IMR-90 (cell line): ENCODE measurements around the gene MYO1D. TPM values are rescaled to one million over a fixed set of nuclear protein-coding genes. Genes with fewer than 3 reads are reported as not detected.

Experiments
- ATAC-seq: fragments of 200-7000 bp; cut with Tn5 transposase; 2 replicates; pipeline ENCODE4 v1.9.1; 2020; ENCODE audit warnings: low read depth, mild to moderate bottlenecking, moderate library complexity
- BruUV-seq: library from RNA; stranded (reverse); fragments of 400-500 nt; replicated peaks from 2 replicates; lab custom pipeline; 2021; lab: Mats Ljungman, UMichigan
- CTCF ChIA-PET: fragments of 300-600 bp; formaldehyde crosslinking; extraction: SDS; loops from one replicate; lab custom pipeline; 2021; ENCODE audit warnings: antibody characterized with exemption; lab: Yijun Ruan, JAX
- POLR2A ChIA-PET: fragments of 300-600 bp; sonication (Branson Sonifier 250); formaldehyde crosslinking; loops from one replicate; lab custom pipeline; 2022; ENCODE audit warnings: antibody characterized with exemption; ENCODE audit not compliant: unreplicated experiment; lab: Charles Lee
- DNase-seq: peaks from one replicate; pipeline ENCODE4 v3.0.0; 2013
- H2AFZ ChIP-seq: replicated peaks from 2 replicates; pipeline ENCODE3; 2013; ENCODE audit warnings: low read length, mild to moderate bottlenecking; ENCODE audit not compliant: poor library complexity
- H2AK5ac ChIP-seq: 2 replicates; pipeline ENCODE4 v1.6.1; 2013; ENCODE audit warnings: low read depth, low read length, inconsistent platforms
- H2AK9ac ChIP-seq: replicated peaks from 2 replicates; pipeline ENCODE3; 2013; ENCODE audit warnings: mild to moderate bottlenecking, low read depth, low read length, moderate library complexity; ENCODE audit not compliant: poor library complexity
- H2BK120ac ChIP-seq: 2 replicates; pipeline ENCODE4 v1.6.1; 2013; ENCODE audit warnings: low read depth, low read length, inconsistent platforms
- H2BK15ac ChIP-seq: 3 replicates; pipeline ENCODE4 v1.6.1; 2013; ENCODE audit warnings: low read depth, low read length, inconsistent platforms
- H2BK20ac ChIP-seq: 2 replicates; pipeline ENCODE4 v1.6.1; 2013; ENCODE audit warnings: low read depth, mild to moderate bottlenecking, inconsistent platforms, low read length, moderate library complexity
- H2BK5ac ChIP-seq: 2 replicates; pipeline ENCODE4 v1.6.1; 2013; ENCODE audit warnings: mild to moderate bottlenecking, low read depth, low read length, inconsistent platforms; ENCODE audit not compliant: poor library complexity, severe bottlenecking
- H3K14ac ChIP-seq: replicated peaks from 2 replicates; pipeline ENCODE4 v1.6.1; 2013; ENCODE audit warnings: low read depth, low read length, inconsistent platforms
- H3K18ac ChIP-seq: 2 replicates; pipeline ENCODE4 v1.6.1; 2013; ENCODE audit warnings: low read depth, low read length, control low read depth
- H3K23ac ChIP-seq: 2 replicates; pipeline ENCODE4 v1.6.1; 2013; ENCODE audit warnings: low read depth, low read length, inconsistent platforms
- H3K27ac ChIP-seq: 2 replicates; pipeline ENCODE4 v1.5.1; 2013; ENCODE audit warnings: mild to moderate bottlenecking, control low read depth, low read length; ENCODE audit not compliant: insufficient read depth
- H3K27me3 ChIP-seq: 2 replicates; pipeline ENCODE4 v1.6.1; 2013; ENCODE audit warnings: low read length; ENCODE audit not compliant: control insufficient read depth, insufficient read depth
- H3K36me3 ChIP-seq: 2 replicates; pipeline ENCODE4 v1.6.1; 2013; ENCODE audit warnings: low read length, mixed read lengths; ENCODE audit not compliant: control insufficient read depth, insufficient read depth
- H3K4ac ChIP-seq: 2 replicates; pipeline ENCODE4 v1.6.1; 2013; ENCODE audit warnings: low read depth, low read length, inconsistent platforms
- H3K4me1 ChIP-seq: 2 replicates; pipeline ENCODE4 v1.6.1; 2013; ENCODE audit warnings: low read length, mixed read lengths; ENCODE audit not compliant: control insufficient read depth, insufficient read depth
- H3K4me2 ChIP-seq: 2 replicates; pipeline ENCODE4 v1.6.1; 2013; ENCODE audit warnings: low read depth, mild to moderate bottlenecking, control low read depth, low read length, moderate library complexity
- H3K4me3 ChIP-seq: 2 replicates; pipeline ENCODE4 v1.5.1; 2013; ENCODE audit warnings: low read depth, mild to moderate bottlenecking, control low read depth, low read length, moderate library complexity; ENCODE audit not compliant: insufficient read depth
- H3K56ac ChIP-seq: 2 replicates; pipeline ENCODE4 v1.6.1; 2013; ENCODE audit warnings: low read length, inconsistent platforms; ENCODE audit not compliant: insufficient read depth; ENCODE audit errors: extremely low read depth
- H3K79me1 ChIP-seq, 2 experiments: 2 replicates each; pipeline ENCODE4 v1.6.1; 2013; ENCODE audit warnings: low read length in 2 of 2, inconsistent platforms in 1 of 2, low read depth in 1 of 2
- H3K9ac ChIP-seq: 2 replicates; pipeline ENCODE4 v1.6.1; 2013; ENCODE audit warnings: low read depth, low read length, control low read depth
- H3K9me1 ChIP-seq: 2 replicates; pipeline ENCODE4 v1.6.1; 2013; ENCODE audit warnings: low read length, inconsistent platforms; ENCODE audit not compliant: insufficient read depth
- H3K9me3 ChIP-seq: 2 replicates; pipeline ENCODE4 v1.6.1; 2013; ENCODE audit warnings: low read length; ENCODE audit not compliant: control insufficient read depth, insufficient read depth
- H4K20me1 ChIP-seq: 2 replicates; pipeline ENCODE4 v1.6.1; 2013; ENCODE audit warnings: low read length, inconsistent platforms; ENCODE audit not compliant: insufficient read depth
- H4K5ac ChIP-seq: 2 replicates; pipeline ENCODE4 v1.6.1; 2013; ENCODE audit warnings: mild to moderate bottlenecking, low read depth, low read length, control low read depth
- H4K8ac ChIP-seq, 2 experiments: 2 replicates each; pipeline ENCODE4 v1.6.1; 2013; ENCODE audit warnings: low read depth in 2 of 2, low read length in 2 of 2, control low read depth in 1 of 2, inconsistent platforms in 1 of 2
- H4K91ac ChIP-seq: 2 replicates; pipeline ENCODE4 v1.6.1; 2013; ENCODE audit warnings: low read depth, low read length, inconsistent platforms; ENCODE audit not compliant: insufficient read depth
- BHLHE40 ChIP-seq: fragments of 150-350 bp; IDR thresholded peaks from 2 replicates; pipeline ENCODE4 v1.6.1; 2016; ENCODE audit warnings: mild to moderate bottlenecking, low read depth, low read length
- CHD1 ChIP-seq: IDR thresholded peaks from 2 replicates; pipeline ENCODE4 v1.6.1; 2012; ENCODE audit warnings: low read depth, low read length, improper control_type of control experiment
- CTCF ChIP-seq: conservative IDR thresholded peaks from 2 replicates; pipeline ENCODE4 v1.5.1; 2012; ENCODE audit warnings: mild to moderate bottlenecking, low read depth, low read length, improper control_type of control experiment
- ELK1 ChIP-seq: fragments of 150-350 bp; IDR thresholded peaks from 2 replicates; pipeline ENCODE4 v1.6.1; 2016; ENCODE audit warnings: low read depth, mild to moderate bottlenecking, low read length, moderate library complexity, borderline replicate concordance
- FOS ChIP-seq: fragments of 150-350 bp; IDR thresholded peaks from 2 replicates; pipeline ENCODE4 v1.6.1; 2016; ENCODE audit warnings: low read depth, low read length
- MAFK ChIP-seq: IDR thresholded peaks from 2 replicates; pipeline ENCODE4 v1.6.1; 2012; ENCODE audit warnings: low read depth, low read length, improper control_type of control experiment
- MXI1 ChIP-seq: IDR thresholded peaks from 2 replicates; pipeline ENCODE4 v1.6.1; 2012; ENCODE audit warnings: low read depth, mild to moderate bottlenecking, low read length, moderate library complexity, borderline replicate concordance
- NFE2L2 ChIP-seq: fragments of 150-350 bp; IDR thresholded peaks from 2 replicates; pipeline ENCODE4 v1.6.1; 2016; ENCODE audit warnings: low read depth, mild to moderate bottlenecking, low read length
- POLR2A ChIP-seq: IDR thresholded peaks from 2 replicates; pipeline ENCODE4 v1.6.1; 2012; ENCODE audit warnings: mild to moderate bottlenecking, low read depth, low read length
- RAD21 ChIP-seq: IDR thresholded peaks from 2 replicates; pipeline ENCODE4 v1.6.1; 2012; ENCODE audit warnings: low read length, improper control_type of control experiment
- RCOR1 ChIP-seq: IDR thresholded peaks from 2 replicates; pipeline ENCODE4 v1.6.1; 2012; ENCODE audit warnings: mild to moderate bottlenecking, low read length, improper control_type of control experiment; ENCODE audit not compliant: insufficient replicate concordance
- RFX5 ChIP-seq: IDR thresholded peaks from 2 replicates; pipeline ENCODE4 v1.8.0; 2012; ENCODE audit warnings: low read depth, mild to moderate bottlenecking, low read length, moderate library complexity
- SMC3 ChIP-seq: fragments of 150-350 bp; IDR thresholded peaks from 2 replicates; pipeline ENCODE4 v1.6.1; 2016; ENCODE audit warnings: low read depth, mild to moderate bottlenecking, antibody characterized with exemption, low read length, moderate library complexity
- USF2 ChIP-seq: fragments of 150-350 bp; IDR thresholded peaks from 2 replicates; pipeline ENCODE4 v1.6.1; 2017; ENCODE audit warnings: mild to moderate bottlenecking, antibody characterized with exemption, low read length, low read depth
- dilution Hi-C: fragments of 300-500 bp; cut with HindIII; formaldehyde crosslinking; loops from one replicate; pipeline ENCODE4 v1.14.3; 2018; ENCODE audit warnings: low sequenced_read_pairs; ENCODE audit not compliant: unreplicated experiment
- in situ Hi-C: fragments of 300-500 bp; cut with MboI; formaldehyde crosslinking; loops from 3 replicates; pipeline ENCODE4 v1.14.3; 2019; ENCODE audit warnings: low sequenced_read_pairs, inconsistent platforms, mixed read lengths
- intact Hi-C: fragments of 100-400 bp; cut with micrococcal nuclease; formaldehyde crosslinking; loops from 2 replicates; pipeline ENCODE4 v1.10.0; 2022
- polyA plus RNA-seq, 3 experiments: library from polyadenylated mRNA; depleted of rRNA; stranded (reverse); fragments of >200 nt; gene quantifications; 2 replicates each; pipeline ENCODE4 v1.2.3, GENCODE V29; 2012; ENCODE audit warnings: low replicate concordance in 1 of 3
- total RNA-seq: library from RNA; depleted of rRNA; stranded (reverse); fragments of >200 nt; gene quantifications from 2 replicates; pipeline ENCODE4 v1.2.3, GENCODE V29; 2012

MYO1D gene
- total and polyA plus RNA-seq, 2 of the 4 experiments (the other 2 are of a cell fraction) = 0.63 to 0.90 TPM

GRCh38 chr17:32826076-32826475 lies 50.8 kb downstream of the MYO1D start:
- Histone ChIP-seq H4K20me1 (no peaks in the 10 kb centered on the region), H2BK5ac (no peak overlapping the region), H2AFZ (no peak overlapping the region), H2BK120ac (no peak overlapping the region), H2BK20ac (no peak overlapping the region), H3K4me2 (no peak overlapping the region), H3K9me3 (no peaks in the 10 kb centered on the region), H2AK5ac (no peak overlapping the region), H3K27me3 (peaks cover 4% of the 10 kb centered on the region), H3K27ac (no peak overlapping the region), H3K23ac (no peak overlapping the region), H3K56ac (no peak overlapping the region), H3K18ac (no peak overlapping the region), H3K14ac (no peak overlapping the region), H3K9ac (no peak overlapping the region), H3K9me1 (no peaks in the 10 kb centered on the region), H2BK15ac (no peak overlapping the region), H4K8ac (no peak overlapping the region), H3K4ac (no peak overlapping the region), H3K36me3 (no peaks in the 10 kb centered on the region), H2AK9ac (no peak overlapping the region), H4K5ac (no peak overlapping the region), H3K4me1 (no peaks in the 10 kb centered on the region), H4K91ac (no peak overlapping the region), H3K4me3 (no peak overlapping the region), H3K79me1 (no peaks in the 10 kb centered on the region)
- no TSS peak for BruUV-seq
- dilution Hi-C loops (no loop called here), in situ Hi-C loops (no loop called here), intact Hi-C loops (no loop called here)
- CTCF ChIA-PET = interaction anchor here (0.6 kb wide), 1 partner anchor 52 kb away, joined by 3 read pairs; no protein-coding TSS in a partner anchor
- DNase-seq (no peak), ATAC-seq (no peak)
- POLR2A ChIA-PET = no interaction called here
- TF ChIP-seq MAFK (no peak), NFE2L2 (no peak), CHD1 (no peak), SMC3 (no peak), MXI1 (no peak), RFX5 (no peak), RAD21 (no peak), BHLHE40 (no peak), CTCF (no peak), USF2 (no peak), POLR2A (no peak), RCOR1 (no peak), FOS (no peak), ELK1 (no peak)
